SK-N-SH (cell line): ENCODE results near the gene R3HDM4.

Experiments
- CTCF ChIP-seq: fragments of 200-600 bp; sonication (generic); IDR thresholded peaks from 2 replicates; pipeline ENCODE4 v1.6.1; 2017; ENCODE audit warnings: antibody characterized with exemption, mild to moderate bottlenecking, moderate library complexity
- MXI1 ChIP-seq: IDR thresholded peaks from 2 replicates; pipeline ENCODE4 v1.6.1; 2012; ENCODE audit warnings: mild to moderate bottlenecking, low read depth, low read length, improper control_type of control experiment
- YY1 ChIP-seq: IDR thresholded peaks from 2 replicates; pipeline ENCODE4 v1.4.0; 2012; ENCODE audit warnings: low read depth, mild to moderate bottlenecking

- TF ChIP-seq YY1 (no peak), CTCF (no peak), MXI1 (no peak)
Observed at GRCh38 chr19:938233-938923, 25.4 kb upstream of the R3HDM4 start.
